ENCODE measurements around the gene FBXW11. TPM values are rescaled to one million over a fixed set of nuclear protein-coding genes. Genes with fewer than 3 reads are reported as not detected.

FBXW11 gene
- 53.7 and 67.2 TPM in 2 replicates for total RNA-seq (2014; rRNA removed; shearing (Covaris generic))

DNA sequence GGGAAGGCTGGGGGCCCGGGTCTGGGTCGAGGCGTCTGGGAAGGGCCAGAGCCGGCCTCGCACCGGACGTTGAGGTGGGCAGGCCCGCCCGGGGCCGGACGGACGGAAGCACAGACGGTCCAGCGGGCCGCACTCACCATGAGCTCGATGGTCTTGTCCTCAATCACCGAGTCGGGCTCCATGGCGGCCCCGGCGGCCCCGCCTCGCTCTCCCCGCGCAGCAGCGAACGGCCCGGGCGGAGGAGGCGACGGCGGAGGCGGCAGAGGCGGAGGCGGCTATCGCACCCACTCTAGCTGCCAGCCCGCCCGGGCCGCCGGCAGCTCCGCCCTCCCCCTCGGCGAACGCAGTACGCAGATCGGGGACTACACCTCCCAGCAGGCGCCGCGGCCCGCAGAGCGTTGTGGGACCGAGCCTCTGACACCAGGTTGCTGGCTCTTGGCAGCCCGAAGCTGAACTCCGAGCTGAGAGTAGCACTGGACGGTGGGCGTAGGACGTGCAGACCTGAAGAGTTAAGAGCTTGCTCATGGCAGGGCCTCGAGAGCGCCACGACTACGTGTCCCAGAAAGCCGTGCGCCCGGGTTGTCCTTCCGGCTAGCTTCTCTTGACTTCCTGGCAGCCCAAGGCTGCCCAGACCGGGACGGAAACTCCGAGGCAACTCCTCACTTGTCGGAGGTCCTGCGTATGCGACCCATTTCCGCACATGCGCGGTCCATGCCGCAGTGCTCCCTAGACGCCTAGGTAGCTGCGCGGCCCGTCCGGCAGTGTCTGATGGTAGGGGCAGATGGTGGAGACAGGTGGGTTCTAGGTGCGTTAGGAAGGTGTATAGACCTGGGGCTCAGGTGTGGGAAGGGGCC lies at the start of gene FBXW11:
TSS of gene FBXW11 (minus strand) at position 318 of the 854 bp plus-strand sequence. CDS start at position 182, 136 bp downstream.
- Histone ChIP-seq H3K27me3 (ENCODE audit: control insufficient read depth, insufficient read depth, low read length) (no peaks in the 10 kb centered on the region), H3K4me3 (ENCODE audit: insufficient read depth, low read depth, low read length) (peak within 1 kb of the TSS; percentile 91), H3K36me3 (replicated peaks; ENCODE audit: control insufficient read depth, insufficient read depth, low read length) (no peaks in the 10 kb centered on the region)
- DNase-seq, result peak; percentile 89

DNA sequence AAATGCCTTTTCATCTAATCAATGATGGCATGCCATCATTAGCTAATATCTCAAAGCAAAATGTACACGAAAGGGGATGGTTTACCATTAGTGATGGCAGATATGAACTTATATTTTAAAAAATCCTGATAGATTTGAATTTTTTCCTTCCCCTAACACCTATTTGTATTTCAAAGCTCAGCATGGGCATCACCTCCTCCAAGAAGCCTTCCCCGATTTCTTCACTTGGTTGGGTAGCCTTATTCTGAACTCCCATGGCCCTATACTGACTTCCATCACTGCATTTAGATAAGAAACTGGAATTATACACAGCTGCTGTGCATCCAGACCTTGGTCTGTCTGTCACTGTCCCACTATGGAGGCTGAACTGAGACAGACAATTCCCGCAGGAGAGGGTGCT lies 49.6 kb upstream of the FBXW11 start:
- Histone ChIP-seq H3K27me3 (ENCODE audit: control insufficient read depth, insufficient read depth, low read length) (no peaks in the 10 kb centered on the region), H3K36me3 (replicated peaks; ENCODE audit: control insufficient read depth, insufficient read depth, low read length) (peaks cover 4% of the 10 kb centered on the region), H3K4me3 (ENCODE audit: insufficient read depth, low read depth, low read length) (no peak overlapping the region)
- no peak for DNase-seq

- no peak for DNase-seq
- Histone ChIP-seq H3K36me3 (replicated peaks; ENCODE audit: control insufficient read depth, insufficient read depth, low read length) (peaks cover 3% of the 10 kb centered on the region), H3K4me3 (ENCODE audit: insufficient read depth, low read depth, low read length) (no peak overlapping the region), H3K27me3 (ENCODE audit: control insufficient read depth, insufficient read depth, low read length) (no peaks in the 10 kb centered on the region)
Measured at GRCh38 chr5:172055421-172055820, 49.0 kb upstream of the FBXW11 start.

- H3K27me3 ChIP-seq (ENCODE audit: control insufficient read depth, insufficient read depth, low read length), result no peaks in the 10 kb centered on the region
- DNase-seq, result no peak
- peaks cover 3% of the 10 kb centered on the region for H3K36me3 ChIP-seq (replicated peaks; ENCODE audit: control insufficient read depth, insufficient read depth, low read length)
- no peak overlapping the region for H3K4me3 ChIP-seq (ENCODE audit: insufficient read depth, low read depth, low read length)
Measured at GRCh38 chr5:172054611-172055153, 48.2 kb upstream of the FBXW11 start.

DNA sequence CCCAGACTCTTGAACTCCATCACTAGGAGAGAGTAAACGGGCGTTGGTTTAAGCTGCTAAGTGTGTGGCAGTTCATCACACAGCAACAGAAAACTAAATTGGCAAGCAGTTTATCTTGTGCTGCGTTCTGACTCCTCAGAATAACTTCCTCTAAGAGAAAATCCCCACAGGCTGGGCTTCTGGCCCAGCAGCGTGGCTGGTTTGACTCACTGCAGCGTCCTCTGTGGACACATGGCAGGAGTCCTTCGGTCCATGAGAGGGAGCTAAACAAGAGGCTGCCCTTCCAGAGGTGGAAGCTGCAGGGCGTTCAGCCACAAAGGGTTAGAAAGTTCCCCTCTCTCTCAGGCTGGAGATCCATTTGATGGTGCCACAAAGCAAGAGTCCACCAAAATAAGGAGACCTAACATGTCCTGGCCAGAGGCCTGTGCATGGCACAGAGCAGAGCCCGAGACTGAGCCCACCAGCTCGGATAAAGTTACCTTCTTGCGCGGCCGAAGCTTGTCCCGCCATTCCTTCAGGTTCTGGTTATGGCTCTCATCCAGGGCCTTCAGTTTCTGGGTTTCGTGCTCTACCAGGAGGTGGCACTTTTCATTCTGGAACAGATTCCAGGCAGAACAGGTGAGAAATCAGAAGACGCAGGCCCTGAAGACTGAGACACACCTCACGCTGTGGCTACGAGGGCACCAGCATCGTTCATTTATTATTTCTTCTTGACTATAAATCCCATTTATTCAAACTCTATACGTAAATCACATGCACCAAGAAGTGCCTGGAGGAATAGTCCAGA lies 46.2 kb upstream of the FBXW11 start:
- H3K27me3 ChIP-seq (ENCODE audit: control insufficient read depth, insufficient read depth, low read length), result no peaks in the 10 kb centered on the region
- DNase-seq, result no peak
- peaks cover 3% of the 10 kb centered on the region for H3K36me3 ChIP-seq (replicated peaks; ENCODE audit: control insufficient read depth, insufficient read depth, low read length)
- H3K4me3 ChIP-seq (ENCODE audit: insufficient read depth, low read depth, low read length), result no peak overlapping the region

GRCh38 chr5:172051643-172052339 lies 45.4 kb upstream of the FBXW11 start:
- no peak for DNase-seq
- Histone ChIP-seq H3K36me3 (replicated peaks; ENCODE audit: control insufficient read depth, insufficient read depth, low read length) (peaks cover 2% of the 10 kb centered on the region; the same call in 1 of the 2 replicates), H3K27me3 (ENCODE audit: control insufficient read depth, insufficient read depth, low read length) (no peaks in the 10 kb centered on the region), H3K4me3 (ENCODE audit: insufficient read depth, low read depth, low read length) (no peak overlapping the region)

DNA sequence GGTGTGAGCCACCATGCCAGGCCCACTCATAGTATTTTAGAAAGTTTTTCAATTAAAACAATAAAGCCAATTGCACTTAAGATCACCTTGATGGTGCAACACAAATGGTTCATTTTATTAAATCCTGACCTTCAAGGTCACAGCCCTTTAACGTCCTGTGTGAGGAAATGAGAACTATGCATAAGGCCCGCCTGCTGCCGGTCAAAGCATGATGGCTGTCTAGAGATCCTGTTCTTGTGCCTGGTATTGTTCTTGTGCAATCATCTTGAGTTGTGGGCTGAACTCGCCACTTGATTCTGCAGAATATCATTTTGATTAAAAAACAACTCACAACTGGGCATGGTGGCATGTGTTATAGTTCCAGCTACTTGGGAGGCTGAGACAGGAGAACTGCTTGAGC lies 43.6 kb upstream of the FBXW11 start:
- no peak overlapping the region for H3K4me3 ChIP-seq (ENCODE audit: insufficient read depth, low read depth, low read length)
- DNase-seq, result no peak
- peaks cover 2% of the 10 kb centered on the region; the same call in 1 of the 2 replicates for H3K36me3 ChIP-seq (replicated peaks; ENCODE audit: control insufficient read depth, insufficient read depth, low read length)
- no peaks in the 10 kb centered on the region for H3K27me3 ChIP-seq (ENCODE audit: control insufficient read depth, insufficient read depth, low read length)

- no peak for DNase-seq
- H3K4me3 ChIP-seq (ENCODE audit: insufficient read depth, low read depth, low read length), result no peak overlapping the region
- no peaks in the 10 kb centered on the region for H3K27me3 ChIP-seq (ENCODE audit: control insufficient read depth, insufficient read depth, low read length)
- peaks cover under 1% of the 10 kb centered on the region; the same call in 1 of the 2 replicates for H3K36me3 ChIP-seq (replicated peaks; ENCODE audit: control insufficient read depth, insufficient read depth, low read length)
Measured at GRCh38 chr5:172049226-172049796, 42.9 kb upstream of the FBXW11 start.

DNA sequence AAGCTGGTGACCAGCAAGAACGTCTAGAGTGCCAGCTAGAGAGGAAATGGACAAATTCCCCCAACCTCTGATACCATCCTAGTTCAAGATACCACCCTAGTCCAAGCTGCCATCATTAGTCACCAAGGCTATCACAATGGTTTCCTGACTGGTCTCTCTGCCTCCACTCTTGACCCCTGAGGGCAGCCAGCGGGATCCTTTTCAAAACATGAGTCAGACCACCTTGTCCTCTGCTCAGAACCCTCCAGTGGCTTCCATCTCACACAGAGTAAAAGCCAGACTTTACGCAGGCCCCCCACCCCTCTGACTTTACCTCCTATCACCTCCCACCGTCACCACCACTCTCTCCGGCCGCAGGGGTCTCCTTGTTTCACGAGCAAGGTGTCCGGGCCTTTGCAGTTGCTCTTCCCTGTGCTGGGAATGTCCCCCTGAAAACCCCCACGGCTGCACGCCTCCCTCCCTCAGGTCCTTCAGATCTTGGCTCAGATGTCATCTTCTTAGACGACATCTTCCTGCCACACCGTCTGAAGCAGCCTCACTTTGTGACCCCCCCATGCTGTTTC lies 42.2 kb upstream of the FBXW11 start:
- DNase-seq, result no peak
- 0 out of 2 replicates have a peak, but pooled peaks cover 2% of the 10 kb centered on the region for H3K36me3 ChIP-seq (replicated peaks; ENCODE audit: control insufficient read depth, insufficient read depth, low read length)
- no peak overlapping the region for H3K4me3 ChIP-seq (ENCODE audit: insufficient read depth, low read depth, low read length)
- no peaks in the 10 kb centered on the region for H3K27me3 ChIP-seq (ENCODE audit: control insufficient read depth, insufficient read depth, low read length)

- Histone ChIP-seq H3K4me3 (ENCODE audit: insufficient read depth, low read depth, low read length) (no peak overlapping the region), H3K27me3 (ENCODE audit: control insufficient read depth, insufficient read depth, low read length) (no peaks in the 10 kb centered on the region), H3K36me3 (replicated peaks; ENCODE audit: control insufficient read depth, insufficient read depth, low read length) (0 out of 2 replicates have a peak, but pooled peaks cover 2% of the 10 kb centered on the region)
- DNase-seq, result no peak
Measured at GRCh38 chr5:172048170-172048422, 41.7 kb upstream of the FBXW11 start.

DNA sequence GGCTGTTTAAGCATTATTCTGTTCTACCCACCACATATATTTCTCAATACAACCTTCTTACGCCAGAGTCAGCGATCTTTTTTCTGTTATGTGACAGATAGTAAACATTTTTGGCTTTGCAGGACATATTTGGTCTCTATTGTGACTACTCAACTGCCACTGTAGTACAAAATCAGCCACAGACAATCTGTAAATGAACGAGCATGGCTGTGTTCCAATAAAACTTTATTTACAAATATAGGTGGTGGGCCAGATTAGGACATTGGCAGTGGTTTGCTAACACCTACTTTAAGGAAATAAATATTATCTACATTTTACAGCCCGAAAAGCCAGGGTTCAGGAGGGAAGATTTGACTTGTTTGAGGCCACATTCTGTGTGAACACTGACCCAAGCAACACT lies 40.2 kb upstream of the FBXW11 start:
- DNase-seq, result no peak
- H3K27me3 ChIP-seq (ENCODE audit: control insufficient read depth, insufficient read depth, low read length), result no peaks in the 10 kb centered on the region
- H3K36me3 ChIP-seq (replicated peaks; ENCODE audit: control insufficient read depth, insufficient read depth, low read length), result 0 out of 2 replicates have a peak, but pooled peaks cover 2% of the 10 kb centered on the region
- no peak overlapping the region for H3K4me3 ChIP-seq (ENCODE audit: insufficient read depth, low read depth, low read length)

GRCh38 chr5:172045315-172045632 lies 38.8 kb upstream of the FBXW11 start:
- DNase-seq, result no peak
- H3K36me3 ChIP-seq (replicated peaks; ENCODE audit: control insufficient read depth, insufficient read depth, low read length), result 0 out of 2 replicates have a peak, but pooled peaks cover 2% of the 10 kb centered on the region
- no peaks in the 10 kb centered on the region for H3K27me3 ChIP-seq (ENCODE audit: control insufficient read depth, insufficient read depth, low read length)
- H3K4me3 ChIP-seq (ENCODE audit: insufficient read depth, low read depth, low read length), result no peak overlapping the region

DNA sequence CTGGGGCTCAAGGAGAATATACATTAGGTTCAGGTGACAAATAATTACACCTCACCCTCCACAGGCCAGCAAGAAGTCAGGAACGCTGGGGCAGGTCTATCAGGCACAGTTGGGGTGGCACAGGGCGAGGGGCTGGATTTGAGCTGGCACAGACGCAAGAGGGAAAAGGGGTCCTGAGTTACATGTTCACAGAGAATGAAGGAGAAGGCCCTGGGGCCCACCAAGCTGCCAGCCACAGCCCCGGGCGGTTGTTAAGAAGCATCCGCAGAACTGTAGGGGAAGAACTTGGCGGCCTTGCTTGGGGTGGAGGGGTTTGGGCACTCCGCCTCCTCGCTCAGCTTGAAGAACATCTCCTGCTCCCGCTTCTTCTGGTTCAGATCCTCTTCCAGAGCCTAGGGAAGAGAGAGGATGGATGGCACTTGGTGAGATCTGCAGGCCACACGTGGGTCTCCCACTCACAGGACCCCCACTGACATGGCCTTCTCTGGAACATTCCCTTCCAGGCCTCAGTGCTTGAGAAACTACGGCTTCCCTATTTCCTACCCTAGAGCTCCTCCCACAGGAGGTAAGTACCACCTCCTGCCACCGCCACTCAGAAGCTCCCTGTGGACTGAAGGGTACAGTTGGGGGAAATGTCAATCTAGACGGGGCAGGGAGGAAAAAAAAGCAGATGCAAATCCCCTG lies 38.3 kb upstream of the FBXW11 start:
- 0 out of 2 replicates have a peak, but pooled peaks cover 2% of the 10 kb centered on the region for H3K36me3 ChIP-seq (replicated peaks; ENCODE audit: control insufficient read depth, insufficient read depth, low read length)
- H3K4me3 ChIP-seq (ENCODE audit: insufficient read depth, low read depth, low read length), result no peak overlapping the region
- H3K27me3 ChIP-seq (ENCODE audit: control insufficient read depth, insufficient read depth, low read length), result no peaks in the 10 kb centered on the region
- peak; percentile 77 for DNase-seq

All from H7 (cell line).